H1 (cell line): ENCODE results near the gene LRRC56.

Experiments
- ATF3 ChIP-seq: IDR thresholded peaks from 2 replicates; pipeline ENCODE4 v1.6.1; 2011; ENCODE audit warnings: low read depth, mild to moderate bottlenecking, low read length; ENCODE audit not compliant: insufficient read depth
- CBX5 ChIP-seq: fragments of 300-800, 300-1000 bp; sonication (generic); IDR thresholded peaks from 2 replicates; pipeline ENCODE4 v1.7.1; 2016; ENCODE audit warnings: antibody characterized with exemption, low read length, low read depth
- CHD7 ChIP-seq: fragments of 300-600 bp; sonication (generic); IDR thresholded peaks from 2 replicates; pipeline ENCODE4 v1.7.1; 2012; ENCODE audit warnings: low read length, moderate library complexity, mild to moderate bottlenecking, inconsistent platforms; ENCODE audit not compliant: insufficient replicate concordance
- CTCF ChIP-seq, 3 experiments: IDR thresholded peaks; 1 replicate in 2 of 3; 2 replicates in 1 of 3; pipeline versions ENCODE4 v1.5.1 to v1.6.1; 2011; ENCODE audit warnings: low read length in 3 of 3, mild to moderate bottlenecking in 3 of 3, inconsistent platforms in 2 of 3, low read depth in 1 of 3, moderate library complexity in 1 of 3; ENCODE audit not compliant: insufficient read depth in 1 of 3; ENCODE audit errors: control extremely low read depth in 1 of 3
- EGR1 ChIP-seq: IDR thresholded peaks from 2 replicates; pipeline ENCODE4 v1.6.1; 2011; ENCODE audit warnings: low read depth, low read length, borderline replicate concordance
- GABPA ChIP-seq: IDR thresholded peaks from 2 replicates; pipeline ENCODE4 v1.6.1; 2011; ENCODE audit warnings: mild to moderate bottlenecking, low read length, moderate library complexity, borderline replicate concordance; ENCODE audit not compliant: insufficient read depth
- HDAC2 ChIP-seq, 2 experiments: fragments of 300-600 bp in 1 of 2; sonication (generic) in 1 of 2; IDR thresholded peaks; 2 replicates each; pipeline ENCODE4 v1.6.1; 2011 to 2012; ENCODE audit warnings: low read depth in 2 of 2, low read length in 2 of 2, mild to moderate bottlenecking in 2 of 2, moderate library complexity in 2 of 2, borderline replicate concordance in 1 of 2, inconsistent platforms in 1 of 2
- MAX ChIP-seq: IDR thresholded peaks from 2 replicates; pipeline ENCODE4 v1.6.1; 2012; ENCODE audit warnings: inconsistent platforms
- POLR2A ChIP-seq, 2 experiments: IDR thresholded peaks; 1 replicate in 1 of 2; 2 replicates in 1 of 2; pipeline ENCODE4 v1.6.1; 2011; ENCODE audit warnings: low read depth in 2 of 2, low read length in 2 of 2, mild to moderate bottlenecking in 2 of 2; ENCODE audit errors: control extremely low read depth in 1 of 2
- SP1 ChIP-seq: IDR thresholded peaks from 2 replicates; pipeline ENCODE4 v1.6.1; 2011; ENCODE audit warnings: low read depth, low read length
- YY1 ChIP-seq: IDR thresholded peaks from 2 replicates; pipeline ENCODE4 v1.6.1; 2011; ENCODE audit warnings: low read depth, mild to moderate bottlenecking, low read length

- no peak for TF ChIP-seq ATF3
- TF ChIP-seq POLR2A (IDR thresholded peaks at IDR 0.05; ENCODE audit: control extremely low read depth in 1 of 2, low read depth in 2 of 2, low read length in 2 of 2), result no peak
- no peak for TF ChIP-seq HDAC2 (IDR thresholded peaks at IDR 0.05; ENCODE audit: borderline replicate concordance in 1 of 2, low read depth in 2 of 2, low read length in 2 of 2)
- TF ChIP-seq GABPA, result no peak
- no peak for TF ChIP-seq CTCF (IDR thresholded peaks at IDR 0.05; ENCODE audit: control extremely low read depth in 1 of 3, insufficient read depth in 1 of 3, low read depth in 1 of 3, low read length in 3 of 3)
- TF ChIP-seq MAX, result 0 out of 2 replicates have a peak, but pooled peaks have one; percentile 10
- no peak for TF ChIP-seq YY1
- no peak for TF ChIP-seq CHD7
- TF ChIP-seq CBX5, result no peak
- no peak for TF ChIP-seq EGR1
- no peak for TF ChIP-seq SP1
Observed at GRCh38 chr11:559712-560304, 22.5 kb downstream of the LRRC56 start.
